HL-60 (cell line): ENCODE measurements around the gene TATDN3.

Experiments used
- DNase-seq, 2 experiments: peaks; one replicate each; pipeline ENCODE4 v3.0.0-alpha.2; 2010 to 2020; ENCODE audit warnings: low read depth in 1 of 2, low spot score in 1 of 2
- H3K27ac ChIP-seq: fragments of 250-450 bp; sonication (Bioruptor Pico); replicated peaks from 2 replicates; pipeline ENCODE4 v1.5.1; 2020; ENCODE audit warnings: mild to moderate bottlenecking, moderate library complexity
- H3K27me3 ChIP-seq: fragments of 250-450 bp; sonication (Bioruptor Pico); 2 replicates; pipeline ENCODE4 v1.5.1; 2021; ENCODE audit warnings: mild to moderate bottlenecking, moderate library complexity; ENCODE audit not compliant: insufficient read depth, poor library complexity, severe bottlenecking
- H3K4me3 ChIP-seq: replicated peaks from 2 replicates; pipeline ENCODE4 v1.5.1; 2011; ENCODE audit warnings: mild to moderate bottlenecking, control low read depth, low read length; ENCODE audit not compliant: insufficient read depth
- CTCF ChIP-seq: IDR thresholded peaks from one replicate; pipeline ENCODE4 v1.5.1; 2011; ENCODE audit warnings: low read length, control low read depth, inconsistent platforms; ENCODE audit not compliant: insufficient read depth
- GABPA ChIP-seq: IDR thresholded peaks from 2 replicates; pipeline ENCODE4 v1.6.1; 2012; ENCODE audit warnings: low read depth
- POLR2AphosphoS5 ChIP-seq: IDR thresholded peaks from 2 replicates; pipeline ENCODE4 v1.6.1; 2012; ENCODE audit warnings: low read depth
- REST ChIP-seq: IDR thresholded peaks from 2 replicates; pipeline ENCODE4 v1.6.1; 2012; ENCODE audit warnings: low read depth; ENCODE audit not compliant: insufficient replicate concordance
- SPI1 ChIP-seq: IDR thresholded peaks from 2 replicates; pipeline ENCODE4 v1.6.1; 2012; ENCODE audit warnings: low read depth, mild to moderate bottlenecking, borderline replicate concordance

The TATDN3 gene

GRCh38 chr1:212746546-212746945, 45.1 kb upstream of the TATDN3 start:
- Histone ChIP-seq H3K27me3 (no peaks in the 10 kb centered on the region), H3K27ac (no peak overlapping the region), H3K4me3 (no peak overlapping the region)
- DNase-seq = no peak
- TF ChIP-seq CTCF (no peak), SPI1 (no peak), POLR2AphosphoS5 (no peak), REST (no peak), GABPA (no peak)

- no peak for DNase-seq
- Histone ChIP-seq H3K27ac (no peak overlapping the region), H3K4me3 (no peak overlapping the region)
Measured at GRCh38 chr1:212749821-212750535, 41.7 kb upstream of the TATDN3 start.

GRCh38 chr1:212752252-212752933, 39.3 kb upstream of the TATDN3 start:
- H3K4me3 ChIP-seq = no peak overlapping the region
- no peak overlapping the region for H3K27ac ChIP-seq
- no peaks in the 10 kb centered on the region for H3K27me3 ChIP-seq
- TF ChIP-seq GABPA (no peak), SPI1 (peak; percentile 42), POLR2AphosphoS5 (no peak), CTCF (no peak), REST (no peak)
- DNase-seq = peak in 1 of 2 experiments; percentile 21

More at GRCh38 chr1:212749821-212750535, 41.7 kb upstream of the TATDN3 start:
- TF ChIP-seq CTCF = peak; percentile 29
- no peak for TF ChIP-seq POLR2AphosphoS5
- no peaks in the 10 kb centered on the region for H3K27me3 ChIP-seq
